Skeletal muscle tissue (tissue), 4 donors: ENCODE results near the gene COL28A1. TPM values are rescaled to one million over a fixed set of nuclear protein-coding genes. Genes with fewer than 3 reads are reported as not detected.
A peak's percentile ranks its signal among the peaks of the same experiment; 100 is the strongest.

Experiments used
- H3K27ac ChIP-seq: one replicate; pipeline ENCODE4 v1.7.0; 2013; ENCODE audit warnings: mild to moderate bottlenecking, low read depth, low read length, inconsistent platforms
- H3K27me3 ChIP-seq, 3 donors: one replicate each; pipeline ENCODE4 v1.7.0; 2013; ENCODE audit warnings: low read length in 3 of 3; ENCODE audit not compliant: control insufficient read depth in 3 of 3, insufficient read depth in 3 of 3
- H3K36me3 ChIP-seq, 3 donors: one replicate each; pipeline ENCODE4 v1.7.0; 2013; ENCODE audit warnings: low read length in 3 of 3; ENCODE audit not compliant: control insufficient read depth in 3 of 3, insufficient read depth in 3 of 3
- H3K4me1 ChIP-seq, 3 donors: one replicate each; pipeline ENCODE4 v1.7.0; 2013; ENCODE audit warnings: low read length in 3 of 3, mild to moderate bottlenecking in 3 of 3; ENCODE audit not compliant: control insufficient read depth in 3 of 3, insufficient read depth in 3 of 3
- H3K4me3 ChIP-seq, 3 donors: one replicate each; pipeline ENCODE4 v1.7.0; 2013; ENCODE audit warnings: low read length in 3 of 3
- H3K9ac ChIP-seq, 3 donors: one replicate each; pipeline ENCODE4 v1.7.0; 2013; ENCODE audit warnings: low read length in 3 of 3, mild to moderate bottlenecking in 3 of 3, moderate library complexity in 2 of 3, low read depth in 1 of 3
- H3K9me3 ChIP-seq, 3 donors: one replicate each; pipeline ENCODE4 v1.7.0; 2013; ENCODE audit warnings: low read length in 3 of 3; ENCODE audit not compliant: control insufficient read depth in 3 of 3
- total RNA-seq: library from RNA; depleted of rRNA; stranded (reverse); fragments of >200 nt; gene quantifications from one replicate; pipeline ENCODE4 v1.2.3, GENCODE V29; 2014
- donor health status: Osteomylitis.

The COL28A1 gene
- total RNA-seq, 1 donor from 2014 or later = 2.1 TPM

GRCh38 chr7:7433811-7434210 is 101.9 kb downstream of the COL28A1 start:
- Histone ChIP-seq H3K9ac (no peak overlapping the region), H3K4me1 (no peaks in the 10 kb centered on the region), H3K27ac (no peak overlapping the region), H3K36me3 (peaks cover 0 to 2% (median 0%) of the 10 kb centered on the region in 3 donors), H3K9me3 (no peaks in the 10 kb centered on the region), H3K27me3 (no peaks in the 10 kb centered on the region), H3K4me3 (no peak overlapping the region)

- Histone ChIP-seq H3K36me3 (peaks cover 0 to 2% (median 0%) of the 10 kb centered on the region in 3 donors), H3K9ac (no peak overlapping the region)
These were observed 102.7 kb downstream of the COL28A1 start for GRCh38 chr7:7432979-7433378.

GRCh38 chr7:7428806-7429205 is 106.9 kb downstream of the COL28A1 start:
- H3K27me3 ChIP-seq = no peaks in the 10 kb centered on the region
- H3K4me1 ChIP-seq = no peaks in the 10 kb centered on the region
- H3K27ac ChIP-seq = no peak overlapping the region
- no peaks in the 10 kb centered on the region for H3K9me3 ChIP-seq
- H3K4me3 ChIP-seq = no peak overlapping the region
- H3K36me3 ChIP-seq = peaks cover 0 to 2% (median 0%) of the 10 kb centered on the region in 3 donors
- H3K9ac ChIP-seq = no peak overlapping the region

More at GRCh38 chr7:7432979-7433378, 102.7 kb downstream of the COL28A1 start:
- Histone ChIP-seq H3K27ac (no peak overlapping the region), H3K27me3 (no peaks in the 10 kb centered on the region), H3K4me1 (no peaks in the 10 kb centered on the region), H3K9me3 (no peaks in the 10 kb centered on the region), H3K4me3 (no peak overlapping the region)

- Histone ChIP-seq H3K36me3 (peaks cover 0 to 2% (median 0%) of the 10 kb centered on the region in 3 donors), H3K9me3 (no peaks in the 10 kb centered on the region)
These were observed 108.3 kb downstream of the COL28A1 start for GRCh38 chr7:7427363-7427762.

GRCh38 chr7:7426676-7427075 is 109.0 kb downstream of the COL28A1 start:
- H3K9me3 ChIP-seq = no peaks in the 10 kb centered on the region
- H3K4me3 ChIP-seq = no peak overlapping the region
- no peaks in the 10 kb centered on the region for H3K27me3 ChIP-seq
- H3K27ac ChIP-seq = no peak overlapping the region
- H3K9ac ChIP-seq = no peak overlapping the region
- H3K36me3 ChIP-seq = peaks cover 0 to 2% (median 0%) of the 10 kb centered on the region in 3 donors
- no peaks in the 10 kb centered on the region for H3K4me1 ChIP-seq

More at GRCh38 chr7:7427363-7427762, 108.3 kb downstream of the COL28A1 start:
- Histone ChIP-seq H3K4me3 (no peak overlapping the region), H3K27me3 (no peaks in the 10 kb centered on the region), H3K9ac (no peak overlapping the region), H3K27ac (no peak overlapping the region), H3K4me1 (no peaks in the 10 kb centered on the region)

- H3K27me3 ChIP-seq = no peaks in the 10 kb centered on the region
- H3K9ac ChIP-seq = no peak overlapping the region
- H3K27ac ChIP-seq = no peak overlapping the region
- no peaks in the 10 kb centered on the region for H3K9me3 ChIP-seq
- no peaks in the 10 kb centered on the region for H3K36me3 ChIP-seq
- no peak overlapping the region for H3K4me3 ChIP-seq
- no peaks in the 10 kb centered on the region for H3K4me1 ChIP-seq
These were observed 110.4 kb downstream of the COL28A1 start for GRCh38 chr7:7425321-7425720.

GRCh38 chr7:7424151-7424873 is 111.4 kb downstream of the COL28A1 start:
- H3K27ac ChIP-seq = no peak overlapping the region
- no peaks in the 10 kb centered on the region for H3K9me3 ChIP-seq
- H3K36me3 ChIP-seq = no peaks in the 10 kb centered on the region
- H3K4me1 ChIP-seq = no peaks in the 10 kb centered on the region
- peak overlapping the region; percentile 73 to 76 (median 75) for H3K4me3 ChIP-seq
- H3K9ac ChIP-seq = peak overlapping the region; percentile 7 to 67 (median 58)
- no peaks in the 10 kb centered on the region for H3K27me3 ChIP-seq

GRCh38 chr7:7422641-7423040 is 113.0 kb downstream of the COL28A1 start:
- Histone ChIP-seq H3K4me3 (no peak overlapping the region), H3K27ac (no peak overlapping the region), H3K36me3 (no peaks in the 10 kb centered on the region), H3K27me3 (no peaks in the 10 kb centered on the region), H3K4me1 (no peaks in the 10 kb centered on the region), H3K9me3 (no peaks in the 10 kb centered on the region), H3K9ac (no peak overlapping the region)

- H3K4me1 ChIP-seq = no peaks in the 10 kb centered on the region
- H3K36me3 ChIP-seq = no peaks in the 10 kb centered on the region
- H3K27me3 ChIP-seq = no peaks in the 10 kb centered on the region
- H3K27ac ChIP-seq = no peak overlapping the region
- H3K9ac ChIP-seq = no peak overlapping the region
- H3K9me3 ChIP-seq = no peaks in the 10 kb centered on the region
- no peak overlapping the region for H3K4me3 ChIP-seq
These were observed 113.8 kb downstream of the COL28A1 start for GRCh38 chr7:7421826-7422225.

- no peaks in the 10 kb centered on the region for H3K27me3 ChIP-seq
- H3K9me3 ChIP-seq = no peaks in the 10 kb centered on the region
These were observed 116.7 kb downstream of the COL28A1 start for GRCh38 chr7:7418997-7419396.

More at GRCh38 chr7:7418997-7419396, 116.7 kb downstream of the COL28A1 start:
- Histone ChIP-seq H3K27ac (no peak overlapping the region), H3K4me1 (no peaks in the 10 kb centered on the region), H3K36me3 (no peaks in the 10 kb centered on the region), H3K9ac (no peak overlapping the region), H3K4me3 (no peak overlapping the region)
